Measurements from ENCODE around the gene AMOTL1. TPM values are rescaled to one million over a fixed set of nuclear protein-coding genes. Genes with fewer than 3 reads are reported as not detected.

AMOTL1 gene
- polyA plus RNA-seq, 1 donor (not counting 4 experiments of a cell fraction or from before 2014, with no cell fraction given) = 86.5 TPM

GRCh38 chr11:94781837-94782236 lies 13.7 kb downstream of the AMOTL1 start:
- FAIRE-seq = no peak
- no peak overlapping the region for H3K4me2 ChIP-seq (ENCODE audit: control insufficient read depth, extremely low read depth, insufficient read depth, low read depth, low read length)

GRCh38 chr11:94782446-94782845 lies 14.3 kb downstream of the AMOTL1 start:
- no peak overlapping the region for H2AFZ ChIP-seq (ENCODE audit: control insufficient read depth, low read length)
- DNase-seq (ENCODE audit: low read depth, low spot score) = no peak
- no peaks in the 10 kb centered on the region for H3K9me1 ChIP-seq (ENCODE audit: control insufficient read depth, extremely low read depth, insufficient read depth, low read length)
- H3K79me2 ChIP-seq (ENCODE audit: control insufficient read depth, insufficient read depth, low read length) = peaks cover 97% of the 10 kb centered on the region
- no peak overlapping the region for H3K9ac ChIP-seq (ENCODE audit: control insufficient read depth, extremely low read depth, insufficient read depth, low read length)
- peak overlapping the region; percentile 28 for H3K27ac ChIP-seq (ENCODE audit: control insufficient read depth, insufficient read depth, low read length)
- H4K20me1 ChIP-seq (ENCODE audit: control insufficient read depth, extremely low read depth, insufficient read depth, low read length) = peaks cover 9% of the 10 kb centered on the region
- no peaks in the 10 kb centered on the region for H3K27me3 ChIP-seq (ENCODE audit: control insufficient read depth, extremely low read depth, insufficient read depth, low read length)
- no peak overlapping the region for H3K4me2 ChIP-seq (ENCODE audit: control insufficient read depth, extremely low read depth, insufficient read depth, low read depth, low read length)
- H3K36me3 ChIP-seq (ENCODE audit: control insufficient read depth in 2 of 2, extremely low read depth in 1 of 2, insufficient read depth in 2 of 2, low read length in 2 of 2) = peaks cover 0 to 2% of the 10 kb centered on the region in 2 experiments
- no peak for TF ChIP-seq EZH2 (IDR thresholded peaks at IDR 0.05; ENCODE audit: low read length)
- TF ChIP-seq CTCF (optimal IDR thresholded peaks at IDR 0.05 in 1 of 3, IDR thresholded peaks at IDR 0.05 in 1 of 3, conservative IDR thresholded peaks at IDR 0.05 in 1 of 3; ENCODE audit: extremely low read depth in 1 of 3, insufficient read depth in 2 of 3, low read length in 3 of 3) = no peak
- H3K4me3 ChIP-seq (ENCODE audit: control insufficient read depth in 2 of 3, extremely low read depth in 1 of 3, insufficient read depth in 2 of 3, low read depth in 1 of 3, low read length in 3 of 3) = no peak overlapping the region
- dilution Hi-C loops (cut with MboI; ENCODE audit: extremely low pct_ligation_motif_present, low sequenced_read_pairs) = no loop called here
- H3K9me3 ChIP-seq (ENCODE audit: control insufficient read depth, low read depth, low read length) = no peaks in the 10 kb centered on the region
- peaks cover 46% of the 10 kb centered on the region for H3K4me1 ChIP-seq (ENCODE audit: control insufficient read depth, extremely low read depth, insufficient read depth, low read length)
- no peak for FAIRE-seq

More at GRCh38 chr11:94781837-94782236, 13.7 kb downstream of the AMOTL1 start:
- Histone ChIP-seq H3K9me3 (ENCODE audit: control insufficient read depth, low read depth, low read length) (no peaks in the 10 kb centered on the region), H3K4me3 (ENCODE audit: control insufficient read depth in 2 of 3, extremely low read depth in 1 of 3, insufficient read depth in 2 of 3, low read depth in 1 of 3, low read length in 3 of 3) (no peak overlapping the region), H3K79me2 (ENCODE audit: control insufficient read depth, insufficient read depth, low read length) (peaks cover 98% of the 10 kb centered on the region), H3K9me1 (ENCODE audit: control insufficient read depth, extremely low read depth, insufficient read depth, low read length) (no peaks in the 10 kb centered on the region), H3K9ac (ENCODE audit: control insufficient read depth, extremely low read depth, insufficient read depth, low read length) (no peak overlapping the region), H3K36me3 (ENCODE audit: control insufficient read depth in 2 of 2, extremely low read depth in 1 of 2, insufficient read depth in 2 of 2, low read length in 2 of 2) (peaks cover 0 to 2% of the 10 kb centered on the region in 2 experiments), H4K20me1 (ENCODE audit: control insufficient read depth, extremely low read depth, insufficient read depth, low read length) (peaks cover 10% of the 10 kb centered on the region), H3K4me1 (ENCODE audit: control insufficient read depth, extremely low read depth, insufficient read depth, low read length) (peaks cover 50% of the 10 kb centered on the region), H3K27ac (ENCODE audit: control insufficient read depth, insufficient read depth, low read length) (peak overlapping the region; percentile 54), H3K27me3 (ENCODE audit: control insufficient read depth, extremely low read depth, insufficient read depth, low read length) (no peaks in the 10 kb centered on the region), H2AFZ (ENCODE audit: control insufficient read depth, low read length) (no peak overlapping the region)
- dilution Hi-C loops (cut with MboI; ENCODE audit: extremely low pct_ligation_motif_present, low sequenced_read_pairs) = no loop called here
- DNase-seq (ENCODE audit: low read depth, low spot score) = no peak
- no peak for TF ChIP-seq EZH2 (IDR thresholded peaks at IDR 0.05; ENCODE audit: low read length)
- no peak for TF ChIP-seq CTCF (optimal IDR thresholded peaks at IDR 0.05 in 1 of 3, IDR thresholded peaks at IDR 0.05 in 1 of 3, conservative IDR thresholded peaks at IDR 0.05 in 1 of 3; ENCODE audit: extremely low read depth in 1 of 3, insufficient read depth in 2 of 3, low read length in 3 of 3)

Measured in keratinocyte (primary cell).